ENCODE results near the gene USP35.

USP35 gene

DNA sequence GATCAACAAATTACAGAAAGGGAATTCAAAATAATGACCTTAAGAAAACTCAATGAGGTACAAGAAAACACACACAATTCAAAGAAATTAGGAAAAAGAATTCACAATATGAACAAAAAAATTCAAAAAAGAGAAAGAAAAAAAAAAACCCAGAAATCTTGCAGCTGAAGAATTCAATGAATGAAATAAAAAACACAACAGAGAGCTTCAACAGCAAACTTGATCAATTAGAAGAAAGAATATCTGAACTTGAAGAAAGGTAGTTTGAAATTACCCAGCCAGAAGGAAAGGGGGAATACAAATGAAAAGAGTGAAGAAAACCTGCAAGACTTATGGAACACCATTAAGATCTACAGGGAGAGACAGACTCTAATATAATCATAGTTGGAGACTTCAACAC lies 52.8 kb downstream of the USP35 start:
- DNase-seq: no peak

DNA sequence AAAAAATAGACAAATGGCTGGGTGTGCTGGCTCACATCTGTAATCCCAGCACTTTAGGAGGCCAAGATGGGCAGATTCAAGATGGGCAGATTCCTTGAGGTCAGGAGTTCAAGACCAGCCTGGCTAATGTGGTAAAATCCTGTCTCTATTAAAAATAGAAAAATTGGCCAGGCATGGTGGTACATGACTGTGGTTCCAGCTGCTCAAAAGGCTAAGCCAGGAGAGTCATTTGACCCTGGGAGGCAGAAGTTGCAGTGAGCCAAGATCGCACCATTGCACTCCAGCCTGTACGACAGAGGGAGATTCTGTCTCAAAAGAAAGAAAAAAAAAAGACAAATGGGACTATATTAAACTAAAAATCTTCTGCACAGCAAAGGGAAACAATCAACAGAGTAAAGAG lies 55.4 kb downstream of the USP35 start:
- no peak for DNase-seq

DNA sequence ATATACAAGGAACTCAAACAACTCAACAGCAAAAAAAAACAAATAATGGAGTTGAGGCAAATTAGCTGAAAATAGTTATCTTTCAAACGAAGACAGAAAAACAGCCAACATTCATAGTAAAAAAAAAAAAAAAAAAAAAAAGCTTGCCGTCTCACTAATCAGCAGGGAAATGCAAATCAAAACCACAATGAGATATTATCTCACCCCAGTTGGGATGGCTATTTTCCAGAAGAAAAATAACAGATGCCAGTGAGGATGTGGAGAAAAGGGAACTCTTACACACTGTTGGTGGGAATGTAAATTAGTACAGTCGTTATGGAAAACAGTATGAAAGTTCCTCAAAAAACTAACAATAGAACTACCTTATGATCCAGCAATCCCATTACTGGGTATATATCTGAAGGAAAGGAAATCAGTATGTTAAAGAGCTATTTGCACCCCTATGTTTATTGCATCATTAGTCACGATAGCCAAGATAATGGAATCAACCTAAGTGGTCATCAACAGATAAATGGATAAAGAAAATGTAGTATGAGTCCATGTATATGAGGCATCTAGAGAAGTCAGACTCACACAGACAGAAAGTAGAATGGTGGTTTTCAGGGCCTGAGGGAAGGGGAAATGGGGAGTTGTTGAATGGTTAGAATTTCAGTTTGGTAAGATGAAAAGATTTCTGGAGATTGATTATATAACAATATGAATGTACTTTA lies 56.0 kb downstream of the USP35 start:
- DNase-seq: no peak

DNA sequence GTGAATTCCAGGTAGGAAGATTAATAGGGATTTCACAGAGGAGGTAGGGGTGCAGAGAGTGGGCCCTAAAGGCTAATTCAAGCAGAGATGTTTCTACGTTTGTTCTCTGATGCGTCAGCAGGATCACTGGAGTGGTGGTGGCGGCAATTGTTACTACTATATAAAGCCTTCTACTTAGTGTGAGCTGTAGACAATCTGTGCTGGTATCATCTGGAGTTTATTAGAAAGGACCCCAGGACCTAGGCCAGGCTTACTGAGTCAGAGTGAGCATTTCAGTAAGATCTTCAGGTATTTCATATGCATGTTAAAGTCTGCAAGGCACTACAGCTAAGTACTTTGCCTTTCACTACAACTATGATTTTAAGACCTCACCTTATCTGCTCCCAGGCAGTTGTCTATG lies 59.5 kb downstream of the USP35 start:
- no peak for DNase-seq

DNA sequence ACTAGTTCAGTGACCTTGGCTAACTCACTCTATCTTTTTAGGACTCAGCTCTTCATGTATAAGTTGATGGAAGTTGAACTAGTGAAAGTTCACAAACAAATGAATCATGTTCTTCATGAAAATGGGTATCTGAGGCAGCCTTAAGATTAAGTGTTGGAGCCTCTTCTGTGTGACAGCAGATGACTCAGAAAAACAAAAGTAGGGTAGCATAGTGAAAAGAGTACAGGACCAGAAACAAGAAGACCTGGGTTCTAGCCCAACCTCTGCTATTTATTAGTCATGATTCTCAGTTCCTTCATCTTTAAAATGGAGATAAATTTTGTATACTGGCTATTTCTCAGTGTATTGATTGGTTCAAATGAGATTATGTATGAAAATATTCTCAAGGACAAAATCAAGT lies 60.2 kb downstream of the USP35 start:
- DNase-seq: no peak

DNA sequence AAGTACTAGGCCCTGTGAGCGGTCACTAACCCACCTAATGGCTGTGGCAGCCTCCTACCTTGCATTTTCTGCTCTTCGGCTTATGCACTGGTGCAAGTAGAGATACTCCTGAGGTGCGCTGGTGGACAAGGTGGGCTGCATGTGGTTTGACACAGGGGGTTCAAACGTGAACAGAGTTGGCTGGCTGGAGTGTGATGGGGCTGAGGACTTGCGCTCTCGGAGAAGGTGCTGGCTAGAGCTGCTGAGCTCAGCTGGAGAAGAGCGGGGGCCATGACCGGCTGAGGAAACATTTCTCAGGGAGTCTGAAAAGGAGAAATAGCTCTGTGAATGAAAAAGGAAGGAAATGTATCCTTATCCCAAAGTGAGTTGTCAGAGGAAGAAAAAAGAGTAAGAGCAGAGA lies 61.4 kb downstream of the USP35 start:
- no peak for DNase-seq

DNA sequence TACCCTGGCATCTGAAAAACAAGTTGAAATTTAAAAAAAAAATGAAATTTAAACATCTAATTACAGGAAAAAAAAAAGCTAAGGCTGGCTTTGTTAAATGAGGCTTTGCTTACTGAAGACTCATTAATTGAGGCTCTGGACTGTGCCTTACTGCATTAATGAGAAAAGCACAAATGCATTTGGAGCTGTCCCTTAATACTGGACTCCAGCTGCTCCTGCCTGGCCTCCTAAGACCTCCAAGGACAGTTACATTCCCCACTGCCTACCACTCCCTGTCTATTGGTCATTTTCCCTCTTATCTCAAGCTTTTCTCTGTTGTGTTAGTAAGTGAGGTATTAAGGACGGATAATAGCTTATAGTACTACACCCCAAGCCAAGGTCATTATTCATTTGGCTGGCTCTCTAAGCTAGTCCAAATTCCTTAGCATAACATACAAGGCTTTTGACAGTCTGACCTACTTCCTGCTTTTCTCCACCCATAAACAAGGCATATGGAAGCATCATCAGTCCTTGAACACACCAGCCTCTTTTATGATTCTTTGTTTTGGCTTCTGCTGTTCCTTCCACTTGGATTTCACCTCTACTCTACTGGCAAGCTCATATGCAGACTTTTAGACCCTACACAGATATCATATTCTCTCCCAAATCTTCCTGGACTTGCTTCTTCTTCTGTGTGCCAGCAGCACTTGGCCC lies 62.5 kb downstream of the USP35 start:
- no peak for DNase-seq

DNA sequence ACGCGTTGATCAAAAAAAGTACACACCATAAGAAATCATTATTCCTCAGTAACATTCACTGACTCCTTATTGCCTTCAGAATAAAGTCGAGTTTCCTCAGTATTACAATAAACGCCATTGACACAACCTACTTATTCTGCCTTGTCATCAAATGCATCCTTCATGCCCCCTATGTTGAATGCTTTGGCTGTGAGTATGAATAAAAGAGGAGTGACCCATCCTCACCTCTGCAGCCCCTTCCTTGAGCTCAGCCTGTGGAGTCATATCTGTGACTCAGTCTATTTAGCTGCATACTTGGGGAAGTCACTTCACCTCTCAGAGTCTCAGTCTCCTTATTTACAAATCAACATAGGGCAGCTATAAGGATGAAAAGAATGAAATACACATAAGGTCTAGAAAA lies 65.1 kb downstream of the USP35 start:
- no peak for DNase-seq

DNA sequence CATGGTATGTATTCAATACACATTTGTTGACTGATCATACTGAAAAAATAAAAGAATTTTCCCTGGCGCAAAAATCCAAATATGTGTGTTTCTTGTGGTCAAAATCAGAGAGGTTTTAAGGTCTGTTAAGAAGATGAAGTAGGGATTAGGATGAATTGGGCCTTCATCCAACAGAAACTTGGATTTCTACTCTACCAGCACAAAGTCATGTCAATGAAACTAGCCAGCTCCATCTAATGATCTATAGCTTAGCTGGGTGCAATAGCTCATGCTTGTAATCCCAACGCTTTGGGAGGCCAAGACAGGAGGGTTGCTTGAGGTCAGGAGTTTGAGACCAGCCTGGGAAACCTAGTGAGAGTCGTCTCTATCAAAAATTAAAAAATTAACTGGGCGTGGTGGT lies 65.5 kb downstream of the USP35 start:
- DNase-seq: no peak

DNA sequence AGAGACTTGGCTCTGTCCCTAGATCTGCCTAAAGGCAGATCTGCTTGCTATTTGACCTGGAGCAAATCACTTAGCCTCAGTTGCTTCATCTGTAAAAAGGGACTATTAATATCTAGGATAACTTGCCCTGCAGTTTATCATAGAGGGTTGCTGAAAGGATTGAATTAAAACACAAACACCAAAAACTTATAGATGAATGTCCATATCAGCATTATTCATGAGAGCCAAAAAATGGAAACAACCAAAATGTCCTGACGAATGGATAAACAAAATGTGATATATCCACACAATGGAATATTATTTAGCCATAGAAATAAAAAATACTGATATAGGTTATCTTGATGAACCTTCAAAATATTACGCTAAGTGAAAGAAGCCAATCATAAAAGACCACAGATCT lies 67.2 kb downstream of the USP35 start:
- no peak for DNase-seq

DNA sequence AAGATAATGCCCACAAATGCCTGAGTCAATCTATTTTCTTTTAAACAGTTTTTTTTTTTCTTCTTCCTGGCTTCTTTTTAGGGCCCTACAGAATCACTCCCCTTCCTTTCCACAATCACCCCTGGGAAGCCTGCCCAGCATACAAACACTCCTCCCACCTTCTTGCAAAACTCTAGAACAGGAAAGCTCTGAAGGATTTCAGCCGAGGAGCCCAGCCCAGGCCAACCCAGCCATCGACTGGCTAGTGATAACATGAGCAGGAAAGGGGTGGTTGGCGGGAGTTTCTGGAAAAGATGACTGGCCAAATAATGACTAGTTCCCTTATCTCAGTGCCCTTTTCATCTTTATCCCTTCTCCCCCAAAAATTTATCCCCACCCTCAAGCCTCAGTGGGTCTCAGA lies 68.2 kb downstream of the USP35 start:
- DNase-seq: no peak

DNA sequence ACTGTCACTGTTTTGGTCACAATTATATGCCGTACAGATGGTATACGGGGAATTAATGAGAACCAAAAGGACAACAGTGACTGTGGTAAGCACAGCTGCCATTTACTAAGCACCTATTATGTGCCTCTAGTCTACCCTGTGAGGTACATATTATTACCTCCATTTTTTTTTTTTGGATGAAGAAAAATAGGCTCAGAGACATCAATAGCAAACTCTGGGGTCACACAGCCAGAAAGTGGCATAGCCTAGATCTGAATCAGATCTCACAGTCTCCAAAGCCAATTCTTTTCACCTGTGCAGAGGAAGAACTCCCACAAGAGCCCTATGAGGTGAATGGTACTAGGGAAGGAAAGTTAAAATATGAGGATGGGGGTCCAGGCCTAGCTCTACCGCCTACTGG lies 68.9 kb downstream of the USP35 start:
- no peak for DNase-seq

DNA sequence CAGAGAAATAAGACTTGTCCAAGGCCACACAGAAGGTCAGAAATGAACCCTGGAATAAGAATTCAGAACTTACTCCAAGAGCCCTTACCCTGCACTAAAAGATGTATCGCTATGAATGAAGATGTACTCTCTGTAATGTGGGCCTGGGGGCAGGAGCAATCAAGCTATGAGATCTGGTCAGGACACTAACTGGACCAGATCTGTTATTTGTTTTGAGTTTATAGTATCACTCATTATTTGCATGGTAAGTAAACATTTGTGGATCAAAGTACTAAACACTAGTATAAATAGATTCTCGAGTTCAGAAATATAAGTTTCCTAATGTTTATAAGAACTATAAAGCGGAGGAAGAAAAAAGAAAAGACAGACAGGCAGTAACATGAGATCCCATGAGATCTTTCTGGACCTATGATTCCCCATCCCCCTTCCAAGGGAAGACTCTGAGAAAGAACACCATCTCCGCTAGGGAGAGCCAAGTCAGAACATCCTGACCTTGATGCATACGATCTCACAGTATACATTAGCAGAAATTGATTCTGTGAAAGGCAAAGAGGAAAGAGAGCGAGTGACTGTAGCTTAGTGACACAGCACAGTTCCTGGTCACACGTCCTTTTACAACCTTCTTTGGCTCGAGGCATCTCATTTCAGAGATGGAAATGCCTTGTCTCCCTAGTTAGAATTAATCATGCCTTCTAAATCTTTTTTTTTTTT lies 71.2 kb downstream of the USP35 start:
- no peak for DNase-seq

DNA sequence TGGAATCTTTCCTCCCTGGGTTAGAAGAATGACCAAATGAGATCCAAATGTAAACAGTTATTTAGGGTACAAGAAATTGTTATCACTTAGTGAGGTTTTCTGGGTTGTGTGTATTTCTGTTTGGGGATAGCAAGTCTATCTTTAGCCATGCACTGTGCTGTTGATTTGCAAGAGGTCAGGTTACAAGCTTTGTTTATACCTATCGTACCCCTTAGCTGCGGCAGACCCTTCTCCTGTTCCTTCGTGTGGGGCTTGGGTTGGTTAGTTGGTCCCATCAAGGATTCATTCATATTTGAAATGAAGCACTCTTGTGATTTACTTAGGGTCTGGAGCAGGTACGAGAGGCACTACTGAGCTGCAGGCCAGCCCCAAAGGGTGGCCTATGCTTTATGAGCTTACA lies 72.6 kb downstream of the USP35 start:
- DNase-seq: no peak

DNA sequence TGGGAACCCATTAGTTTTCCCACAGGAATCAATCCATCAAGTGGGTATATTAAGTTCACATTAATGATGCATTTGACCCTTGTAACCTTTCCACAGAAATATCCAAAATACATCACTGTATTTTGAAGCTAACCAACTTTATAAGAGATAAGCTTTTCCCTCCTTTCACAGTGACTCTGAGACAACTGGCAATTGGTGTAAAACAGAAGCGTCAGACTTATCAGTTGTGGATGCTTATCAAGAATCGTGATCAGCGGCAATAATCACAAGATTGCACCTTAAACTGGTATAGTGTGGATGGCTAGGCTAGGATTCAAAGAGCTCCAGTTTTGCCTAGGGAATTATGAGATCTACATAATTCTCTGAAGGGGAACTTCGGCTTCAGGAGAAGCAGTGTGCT lies 73.1 kb downstream of the USP35 start:
- no peak for DNase-seq

DNA sequence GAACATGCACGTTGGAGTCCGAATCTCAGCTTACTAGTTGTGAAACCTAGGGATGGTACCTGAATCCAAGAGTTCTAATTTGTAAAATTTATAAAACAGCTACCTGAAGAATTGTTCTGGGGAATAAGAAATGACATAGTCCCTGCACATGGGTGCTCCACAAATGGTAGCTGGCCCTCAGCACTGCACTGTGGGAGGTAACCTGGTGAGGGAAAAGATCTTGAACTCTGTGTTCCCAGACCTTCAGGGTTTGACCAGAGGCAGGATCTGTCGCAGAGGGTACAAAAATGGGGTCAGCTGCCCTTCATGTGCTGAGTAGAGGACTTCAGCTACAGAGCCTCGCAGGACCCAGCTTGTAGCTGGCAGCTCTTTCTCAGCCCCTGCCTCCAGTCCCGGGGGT lies 73.5 kb downstream of the USP35 start:
- DNase-seq: no peak

DNA sequence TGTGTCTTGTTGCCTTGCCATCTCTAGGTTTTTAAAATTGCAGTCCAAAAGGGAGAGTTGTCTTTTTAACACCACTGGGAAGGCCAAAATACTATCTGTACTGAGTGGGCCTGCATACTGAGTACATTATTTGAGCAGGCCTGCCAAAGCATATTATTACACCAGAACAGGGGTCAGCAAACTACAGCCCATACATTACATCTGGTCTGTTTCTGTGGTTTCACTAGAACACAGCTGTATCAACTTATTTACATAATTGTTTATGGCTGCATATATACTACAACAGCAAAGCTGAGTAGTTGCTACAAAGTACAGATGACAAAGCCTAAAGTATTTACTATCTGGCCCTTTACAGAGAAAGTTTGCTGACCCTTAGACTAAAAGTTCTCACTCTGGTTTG lies 74.0 kb downstream of the USP35 start:
- DNase-seq: no peak
